A549 (cell line): ENCODE results near the gene PLCB1. TPM values are rescaled to one million over a fixed set of nuclear protein-coding genes. Genes with fewer than 3 reads are reported as not detected.

ENCODE experiments used
- ATAC-seq, 2 experiments: fragments of 200-7000 bp in 1 of 2; fragments of >200 bp in 1 of 2; cut with Nextera tagmentation in 1 of 2; cut with Tn5 transposase in 1 of 2; 3 replicates each; pipeline versions ENCODE4 v1.8.0 to v1.9.1; 2018 to 2020; ENCODE audit warnings: mild to moderate bottlenecking in 1 of 2, moderate library complexity in 1 of 2
- CTCF ChIA-PET: fragments of 300-600 bp; sonication (Branson Sonifier 250); formaldehyde crosslinking; extraction: SDS; loops from one replicate; lab custom pipeline; 2021; ENCODE audit warnings: antibody characterized with exemption, inconsistent platforms; lab: Yijun Ruan, JAX
- POLR2A ChIA-PET: fragments of 350-600 bp; formaldehyde crosslinking; extraction: SDS; loops from one replicate; lab custom pipeline; 2021; ENCODE audit warnings: antibody characterized with exemption, inconsistent platforms; lab: Yijun Ruan, JAX
- DNase-seq, 2 experiments: peaks; one replicate each; pipeline versions ENCODE4 v3.0.0 to v3.0.0-alpha.2; 2011 to 2016; ENCODE audit warnings: low read depth in 1 of 2, low spot score in 1 of 2
- FAIRE-seq: peaks from 2 replicates; lab custom pipeline; 2011; peaks lifted over from hg19 to GRCh38; lab: Jason Lieb, UNC
- H3K27ac ChIP-seq, 2 experiments: fragments of >200 bp; sonication (Bioruptor Twin); formaldehyde crosslinking; 3 replicates each; pipeline ENCODE4 v1.5.1; 2016 to 2017
- H3K4me1 ChIP-seq: fragments of >200 bp; sonication (Bioruptor Twin); formaldehyde crosslinking; 3 replicates; pipeline ENCODE4 v1.6.1; 2016
- H3K4me2 ChIP-seq: fragments of >200 bp; sonication (Bioruptor Twin); formaldehyde crosslinking; 3 replicates; pipeline ENCODE4 v1.6.1; 2016
- H3K4me3 ChIP-seq: fragments of >200 bp; sonication (Bioruptor Twin); formaldehyde crosslinking; 3 replicates; pipeline ENCODE4 v1.5.1; 2016
- H3K9me3 ChIP-seq: fragments of >200 bp; sonication (Bioruptor Twin); formaldehyde crosslinking; 3 replicates; pipeline ENCODE4 v1.6.1; 2016
- ATOH8 ChIP-seq: fragments of 250-450 bp; sonication (Bioruptor Pico); IDR thresholded peaks from 2 replicates; pipeline ENCODE4 v1.5.0; 2020; ENCODE audit warnings: low read depth, mild to moderate bottlenecking, moderate library complexity
- CBX2 ChIP-seq: fragments of 200-600 bp; sonication (generic); IDR thresholded peaks from 2 replicates; pipeline ENCODE4 v1.6.1; 2016; ENCODE audit warnings: low read depth, mild to moderate bottlenecking, borderline replicate concordance
- CEBPB ChIP-seq, 2 experiments: fragments of >200 bp in 1 of 2; sonication (Bioruptor Twin) in 1 of 2; formaldehyde crosslinking in 1 of 2; IDR thresholded peaks; 2 replicates each; pipeline ENCODE4 v1.6.1; 2012 to 2016
- E2F6 ChIP-seq: IDR thresholded peaks from 2 replicates; pipeline ENCODE4 v1.6.1; 2012; ENCODE audit warnings: low read depth, borderline replicate concordance
- ELK1 ChIP-seq: fragments of 150-350 bp; IDR thresholded peaks from 2 replicates; pipeline ENCODE4 v1.6.1; 2014; ENCODE audit warnings: low read depth, mild to moderate bottlenecking, low read length
- EP300 ChIP-seq, 2 experiments: fragments of >200 bp; sonication (Bioruptor Twin); formaldehyde crosslinking; IDR thresholded peaks; 2 replicates in 1 of 2; 3 replicates in 1 of 2; pipeline ENCODE4 v1.6.1; 2016 to 2017
- ESRRA ChIP-seq: fragments of 150-350 bp; IDR thresholded peaks from 2 replicates; pipeline ENCODE4 v1.6.1; 2014; ENCODE audit warnings: mild to moderate bottlenecking, low read length, borderline replicate concordance
- FOSB ChIP-seq: fragments of 250-450 bp; sonication (Bioruptor Pico); IDR thresholded peaks from 2 replicates; pipeline ENCODE4 v1.5.0; 2020; ENCODE audit warnings: mild to moderate bottlenecking, moderate library complexity
- FOSL2 ChIP-seq, 2 experiments: fragments of 450-650 bp in 1 of 2; fragments of >200 bp in 1 of 2; sonication (Bioruptor Twin) in 1 of 2; formaldehyde crosslinking; IDR thresholded peaks; 2 replicates each; pipeline versions ENCODE4 v1.5.0 to v1.6.1; 2016 to 2020; ENCODE audit warnings: mild to moderate bottlenecking in 1 of 2, moderate library complexity in 1 of 2
- HDAC2 ChIP-seq: fragments of 200-600 bp; sonication (generic); IDR thresholded peaks from 2 replicates; pipeline ENCODE4 v1.6.1; 2016
- HMGXB4 ChIP-seq: fragments of 250-450 bp; sonication (Bioruptor Pico); IDR thresholded peaks from 2 replicates; pipeline ENCODE4 v1.5.0; 2021; ENCODE audit warnings: mild to moderate bottlenecking, moderate library complexity, borderline replicate concordance
- KDM1A ChIP-seq: fragments of 200-600 bp; sonication (generic); IDR thresholded peaks from 2 replicates; pipeline ENCODE4 v1.6.1; 2016; ENCODE audit warnings: low read depth, mild to moderate bottlenecking
- KDM5A ChIP-seq: fragments of 200-600 bp; sonication (generic); IDR thresholded peaks from 2 replicates; pipeline ENCODE4 v1.6.1; 2016; ENCODE audit warnings: antibody characterized with exemption, mild to moderate bottlenecking
- MAFK ChIP-seq: fragments of 450-650 bp; IDR thresholded peaks from 2 replicates; pipeline ENCODE4 v1.6.1; 2014; ENCODE audit not compliant: partially characterized antibody
- MYC ChIP-seq: IDR thresholded peaks from 2 replicates; pipeline ENCODE4 v1.6.1; 2012; ENCODE audit warnings: mild to moderate bottlenecking, inconsistent platforms, low read length, improper control_type of control experiment, borderline replicate concordance
- NFE2L2 ChIP-seq: fragments of 150-350 bp; conservative IDR thresholded peaks from 2 replicates; pipeline ENCODE4 v1.6.1; 2014; ENCODE audit warnings: low read length
- PHF8 ChIP-seq: fragments of 200-600 bp; sonication (generic); IDR thresholded peaks from 2 replicates; pipeline ENCODE4 v1.6.1; 2016; ENCODE audit warnings: low read depth, mild to moderate bottlenecking, antibody characterized with exemption, moderate library complexity, borderline replicate concordance
- POLR2AphosphoS2 ChIP-seq: conservative IDR thresholded peaks from 2 replicates; pipeline ENCODE4 v1.6.1; 2012; ENCODE audit warnings: low read length, improper control_type of control experiment, inconsistent platforms
- RARB ChIP-seq: fragments of 250-450 bp; sonication (Bioruptor Pico); IDR thresholded peaks from 2 replicates; pipeline ENCODE4 v1.8.0; 2021; ENCODE audit warnings: mild to moderate bottlenecking, moderate library complexity
- RFX5 ChIP-seq: fragments of 450-650 bp; IDR thresholded peaks from 2 replicates; pipeline ENCODE4 v1.7.1; 2014; ENCODE audit warnings: antibody characterized with exemption, mild to moderate bottlenecking, moderate library complexity
- SMC3 ChIP-seq: fragments of >200 bp; sonication (Bioruptor Twin); formaldehyde crosslinking; IDR thresholded peaks from 3 replicates; pipeline ENCODE4 v1.6.1; 2018; ENCODE audit warnings: inconsistent platforms
- TP53 ChIP-seq: fragments of 250-450 bp; sonication (Bioruptor Pico); IDR thresholded peaks from 2 replicates; pipeline ENCODE4 v1.5.0; 2021; ENCODE audit warnings: mild to moderate bottlenecking, moderate library complexity
- ZC3H11A ChIP-seq: fragments of 450-650 bp; IDR thresholded peaks from 2 replicates; pipeline ENCODE4 v1.6.1; 2014; ENCODE audit warnings: antibody characterized with exemption, mild to moderate bottlenecking
- WGBS: methylation state at CpG from one replicate; pipeline ENCODE4 v1.1.6; 2017; ENCODE audit errors: missing lambda C conversion rate; 5-methylcytosine and 5-hydroxymethylcytosine counted together
- polyA plus RNA-seq, 4 experiments: library from polyadenylated mRNA; depleted of rRNA in 3 of 4; stranded (reverse); fragments of >200 nt; fragmentation: RNase III in 1 of 4; extraction: RNeasy Plus Mini Kit Qiagen cat#74134 plus additional on column Dnase treatment in 1 of 4; gene quantifications; 2 replicates in 3 of 4; 3 replicates in 1 of 4; pipeline ENCODE4 v1.2.3, GENCODE V29; 2011 to 2017

The PLCB1 gene
- polyA plus RNA-seq, 2 of the 4 experiments (the other 2 are of a cell fraction), result 0.97 to 6.3 TPM

- TF ChIP-seq POLR2AphosphoS2 (no peak), E2F6 (no peak), EP300 (IDR thresholded peaks at IDR 0.05) (no peak), ATOH8 (CRISPR knock-in tag) (no peak), MAFK (no peak), CEBPB (IDR thresholded peaks at IDR 0.05) (no peak), HDAC2 (no peak), SMC3 (no peak), FOSB (no peak), CBX2 (no peak), NFE2L2 (no peak), PHF8 (no peak), ESRRA (no peak), HMGXB4 (CRISPR knock-in tag) (no peak), FOSL2 (IDR thresholded peaks at IDR 0.05) (no peak), FOSL2 (CRISPR knock-in tag; IDR thresholded peaks at IDR 0.05) (no peak), RARB (no peak), MYC (no peak), KDM1A (no peak)
- Histone ChIP-seq H3K9me3 (no peaks in the 10 kb centered on the region), H3K27ac (no peak overlapping the region), H3K4me3 (no peak overlapping the region), H3K4me2 (no peak overlapping the region), H3K4me1 (no peaks in the 10 kb centered on the region)
- POLR2A ChIA-PET, result no interaction called here
- CTCF ChIA-PET, result no interaction called here
- no peak for DNase-seq
- no peak for FAIRE-seq
- ATAC-seq, result no peak
Observed at GRCh38 chr20:8616792-8617191, 484.7 kb downstream of the PLCB1 start.

GRCh38 chr20:8621001-8621400 lies 488.9 kb downstream of the PLCB1 start:
- ATAC-seq (no peak), DNase-seq (no peak), FAIRE-seq (peak; percentile 7)
- TF ChIP-seq TP53, result no peak
- TF ChIP-seq HDAC2, result no peak
- TF ChIP-seq KDM5A, result no peak
- TF ChIP-seq CBX2, result no peak
- no peak for TF ChIP-seq RFX5
- no peak for TF ChIP-seq ZC3H11A
- TF ChIP-seq ELK1, result no peak
- Histone ChIP-seq H3K4me2 (no peak overlapping the region), H3K27ac (no peak overlapping the region), H3K9me3 (no peaks in the 10 kb centered on the region), H3K4me3 (no peak overlapping the region), H3K4me1 (no peaks in the 10 kb centered on the region)
- WGBS, result 28% methylated on average over 3 of the region's 3 CpGs
- ChIA-PET CTCF (interaction anchor here (1.0 kb wide), 1 partner anchor 10 kb away, joined by 3 read pairs; no protein-coding TSS in a partner anchor), POLR2A (no interaction called here)
